ENCODE measurements around the gene NDUFS3. TPM values are rescaled to one million over a fixed set of nuclear protein-coding genes. Genes with fewer than 3 reads are reported as not detected.

NDUFS3 gene
- total and polyA plus RNA-seq, 10 of the 15 experiments (the other 5 are each of a cell fraction or from before 2014, with no cell fraction given), result 22.3 to 217 (median 125) TPM

DNA sequence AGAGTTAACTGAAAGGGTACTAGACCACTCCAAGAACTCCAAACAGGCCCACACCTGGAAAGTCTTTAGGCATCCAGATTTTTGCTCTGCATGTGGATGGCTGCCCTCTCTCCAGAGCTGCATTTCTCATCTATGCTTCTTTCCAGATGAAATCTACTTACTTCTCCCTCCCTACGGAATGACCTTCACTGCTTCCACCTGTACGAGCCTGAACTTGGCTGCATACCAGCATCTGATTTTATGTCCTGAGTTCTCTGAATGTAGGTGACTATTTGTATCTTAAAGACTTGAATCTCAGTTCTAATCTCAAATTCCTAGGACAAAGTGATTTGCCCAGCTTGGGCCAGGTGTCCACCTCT is 39.2 kb upstream of the NDUFS3 start:
- Histone ChIP-seq H3K9me3 (replicated peaks; ENCODE audit: control insufficient read depth, insufficient read depth, low read length) (no peaks in the 10 kb centered on the region), H3K36me3 (ENCODE audit: control insufficient read depth in 2 of 2, insufficient read depth in 2 of 2, low read length in 1 of 2) (peaks cover 2 to 7% of the 10 kb centered on the region in 2 experiments; a peak in 2 of 4 replicates), H3K27ac (ENCODE audit: control insufficient read depth, insufficient read depth) (no peak overlapping the region), H2AFZ (ENCODE audit: control insufficient read depth, low read depth, low read length) (no peak overlapping the region), H3K9ac (ENCODE audit: control insufficient read depth, insufficient read depth, low read length) (no peak overlapping the region), H3K79me2 (ENCODE audit: control insufficient read depth, insufficient read depth, low read length) (peaks cover 88% of the 10 kb centered on the region), H3K27me3 (replicated peaks in 1 of 2; ENCODE audit: control insufficient read depth in 2 of 2, insufficient read depth in 2 of 2, low read length in 1 of 2) (no peaks in the 10 kb centered on the region), H3K4me3 (no peak overlapping the region), H3K4me2 (ENCODE audit: control insufficient read depth, insufficient read depth) (no peak overlapping the region), H4K20me1 (ENCODE audit: control insufficient read depth, insufficient read depth) (peaks cover 13% of the 10 kb centered on the region), H3K4me1 (ENCODE audit: control insufficient read depth, insufficient read depth, low read length) (peaks cover 8% of the 10 kb centered on the region)
- no peak for TF ChIP-seq NFIC (IDR thresholded peaks at IDR 0.05; ENCODE audit: low read depth, low read length)
- TF ChIP-seq, protein P1, sequence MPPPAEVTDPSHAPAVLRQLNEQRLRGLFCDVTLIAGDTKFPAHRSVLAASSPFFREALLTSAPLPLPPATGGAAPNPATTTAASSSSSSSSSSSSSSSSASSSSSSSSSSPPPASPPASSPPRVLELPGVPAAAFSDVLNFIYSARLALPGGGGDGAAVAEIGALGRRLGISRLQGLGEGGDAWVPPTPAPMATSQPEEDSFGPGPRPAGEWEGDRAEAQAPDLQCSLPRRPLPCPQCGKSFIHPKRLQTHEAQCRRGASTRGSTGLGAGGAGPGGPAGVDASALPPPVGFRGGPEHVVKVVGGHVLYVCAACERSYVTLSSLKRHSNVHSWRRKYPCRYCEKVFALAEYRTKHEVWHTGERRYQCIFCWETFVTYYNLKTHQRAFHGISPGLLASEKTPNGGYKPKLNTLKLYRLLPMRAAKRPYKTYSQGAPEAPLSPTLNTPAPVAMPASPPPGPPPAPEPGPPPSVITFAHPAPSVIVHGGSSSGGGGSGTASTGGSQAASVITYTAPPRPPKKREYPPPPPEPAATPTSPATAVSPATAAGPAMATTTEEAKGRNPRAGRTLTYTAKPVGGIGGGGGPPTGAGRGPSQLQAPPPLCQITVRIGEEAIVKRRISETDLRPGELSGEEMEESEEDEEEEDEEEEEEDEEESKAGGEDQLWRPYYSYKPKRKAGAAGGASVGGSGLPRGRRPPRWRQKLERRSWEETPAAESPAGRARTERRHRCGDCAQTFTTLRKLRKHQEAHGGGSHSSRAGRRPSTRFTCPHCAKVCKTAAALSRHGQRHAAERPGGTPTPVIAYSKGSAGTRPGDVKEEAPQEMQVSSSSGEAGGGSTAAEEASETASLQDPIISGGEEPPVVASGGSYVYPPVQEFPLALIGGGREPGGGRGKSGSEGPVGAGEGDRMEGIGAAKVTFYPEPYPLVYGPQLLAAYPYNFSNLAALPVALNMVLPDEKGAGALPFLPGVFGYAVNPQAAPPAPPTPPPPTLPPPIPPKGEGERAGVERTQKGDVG (CRISPR knock-in tag; IDR thresholded peaks at IDR 0.05), result no peak
- TF ChIP-seq SUZ12 (IDR thresholded peaks at IDR 0.05; ENCODE audit: unreplicated experiment), result no peak
- TF ChIP-seq NR2F1 (conservative IDR thresholded peaks at IDR 0.05), result no peak
- TF ChIP-seq MTA3 (IDR thresholded peaks at IDR 0.05; ENCODE audit: borderline replicate concordance, low read length), result no peak
- no peak for TF ChIP-seq KLF5 (IDR thresholded peaks at IDR 0.05; ENCODE audit: partially characterized antibody)
- TF ChIP-seq HDAC6 (IDR thresholded peaks at IDR 0.05; ENCODE audit: unreplicated experiment), result no peak
- TF ChIP-seq CREB1 (IDR thresholded peaks at IDR 0.05; ENCODE audit: low read depth), result no peak
- TF ChIP-seq TBL1XR1 (IDR thresholded peaks at IDR 0.05; ENCODE audit: low read depth, low read length), result no peak
- TF ChIP-seq CEBPB (IDR thresholded peaks at IDR 0.05; ENCODE audit: borderline replicate concordance in 1 of 2, low read depth in 2 of 2, low read length in 2 of 2), result no peak
- DNase-seq (ENCODE audit: low read depth, low spot score) (no peak), ATAC-seq (no peak), FAIRE-seq (no peak)
- ChIA-PET POLR2A (interaction anchor here (1.1 to 2.2 kb wide), 4 partner anchors 12 to 41 kb away, joined by 5 to 8 read pairs (median 6); no protein-coding TSS in a partner anchor), CTCF (interaction anchor here (1.3 to 3.3 kb wide), 2 partner anchors 10 to 12 kb away, joined by 3 to 15 read pairs; no protein-coding TSS in a partner anchor), RAD21 (ENCODE audit: unreplicated experiment) (interaction anchor here (1.1 kb wide), 1 partner anchor 26 kb away, joined by 3 read pairs; no protein-coding TSS in a partner anchor), SMC1A (ENCODE audit: uncharacterized antibody, unreplicated experiment) (interaction anchor here (1.0 to 7.2 kb wide), 10 partner anchors 7 to 269 kb away, joined by 3 to 42 read pairs (median 4); no protein-coding TSS in a partner anchor)
- no TSS peak for BruUV-seq (replicated peaks)
- intact Hi-C loops (cut with micrococcal nuclease; ENCODE audit: unreplicated experiment) (no loop called here), in situ Hi-C loops (cut with MboI) (no loop called here)
- WGBS (ENCODE audit: insufficient coverage, insufficient replicate concordance, low lambda C conversion rate, missing lambda C conversion rate), result 97% methylated on average over 2 of the region's 2 CpGs
